HG03159 (cell line): Measurements from ENCODE around the gene CLDN9.

Source experiments
- ATAC-seq: cut with Tn5 transposase; IDR thresholded peaks from one replicate; pipeline ENCODE4 v1.9.1; 2021; ENCODE audit warnings: mild to moderate bottlenecking, moderate library complexity; ENCODE audit not compliant: unreplicated experiment

CLDN9 gene

GRCh38 chr16:3017794-3018506, 5.2 kb downstream of the CLDN9 start, which contains the start of gene CLDN6:
CLDN6 (minus strand) TSS chr16:3018183; CDS start chr16:3016021, 2,162 bp downstream.
- ATAC-seq, result no peak

GRCh38 chr16:3019594-3020246, 7.0 kb downstream of the CLDN9 start:
- ATAC-seq, result no peak

GRCh38 chr16:3020247-3020603, 7.5 kb downstream of the CLDN9 start, which contains the start of gene TNFRSF12A:
TNFRSF12A (plus strand) TSS chr16:3020368; CDS start chr16:3020398, 30 bp downstream.
- no peak for ATAC-seq

- ATAC-seq, result no peak
These were observed 8.1 kb downstream of the CLDN9 start for GRCh38 chr16:3020604-3021448.

GRCh38 chr16:3021449-3022207, 8.9 kb downstream of the CLDN9 start:
- ATAC-seq, result no peak

- ATAC-seq, result no peak
These were observed 9.5 kb downstream of the CLDN9 start for GRCh38 chr16:3022208-3022683.

- ATAC-seq, result no peak
These were observed 10.1 kb downstream of the CLDN9 start for GRCh38 chr16:3022684-3023414.

GRCh38 chr16:3023415-3023668, 10.6 kb downstream of the CLDN9 start:
- no peak for ATAC-seq

- ATAC-seq, result peak; percentile 75
These were observed 11.2 kb downstream of the CLDN9 start, which contains the start of the genes HCFC1R1 and THOC6 for GRCh38 chr16:3023669-3024478. HCFC1R1 (minus strand) TSS chr16:3023942; CDS start chr16:3023941, 1 bp downstream. THOC6 (plus strand) TSS chr16:3024035; CDS start chr16:3024327, 292 bp downstream.

GRCh38 chr16:3025032-3026002, 12.6 kb downstream of the CLDN9 start:
- ATAC-seq, result no peak

- ATAC-seq, result no peak
These were observed 13.3 kb downstream of the CLDN9 start for GRCh38 chr16:3026003-3026378.

GRCh38 chr16:3026609-3027488, 14.1 kb downstream of the CLDN9 start:
- ATAC-seq, result no peak

GRCh38 chr16:3027489-3027795, 14.7 kb downstream of the CLDN9 start:
- ATAC-seq, result no peak

- no peak for ATAC-seq
These were observed 15.4 kb downstream of the CLDN9 start for GRCh38 chr16:3027983-3028715.

GRCh38 chr16:3028716-3029319, 16.1 kb downstream of the CLDN9 start:
- ATAC-seq, result no peak
